Panc1 (cell line): ENCODE results near the gene NECTIN4.
"Not testable (repeated sequence)": the region's sequence is repeated elsewhere in the genome, so short reads cannot be mapped to it uniquely, and the experiment has no call there.

Source experiments
- CTCF ChIP-seq: fragments of 450-650 bp; IDR thresholded peaks from 2 replicates; pipeline ENCODE4 v1.5.1; 2017; ENCODE audit warnings: mild to moderate bottlenecking
- POLR2AphosphoS5 ChIP-seq: IDR thresholded peaks from 2 replicates; pipeline ENCODE4 v1.6.1; 2012; ENCODE audit warnings: mild to moderate bottlenecking, low read depth, low read length, moderate library complexity
- REST ChIP-seq, 2 experiments: IDR thresholded peaks; 2 replicates each; pipeline ENCODE4 v1.6.1; 2011 to 2012; ENCODE audit warnings: low read depth in 2 of 2, control low read depth in 1 of 2, low read length in 1 of 2, mild to moderate bottlenecking in 1 of 2, moderate library complexity in 1 of 2; ENCODE audit not compliant: insufficient read depth in 1 of 2
- SIN3A ChIP-seq: IDR thresholded peaks from 2 replicates; pipeline ENCODE4 v1.6.1; 2012; ENCODE audit warnings: low read depth, mild to moderate bottlenecking, low read length, moderate library complexity, borderline replicate concordance; ENCODE audit not compliant: insufficient read depth

- not testable (repeated sequence) for TF ChIP-seq CTCF; POLR2AphosphoS5; REST (IDR thresholded peaks at IDR 0.05; ENCODE audit: insufficient read depth in 1 of 2, low read depth in 2 of 2, low read length in 1 of 2); SIN3A
These were observed 62.4 kb downstream of the NECTIN4 start for GRCh38 chr1:161026954-161027353.
